GM21529 (cell line): ENCODE measurements around the gene PNPLA4.

Experiments
- ATAC-seq: cut with Tn5 transposase; IDR thresholded peaks from one replicate; pipeline ENCODE4 v1.9.1; 2021; ENCODE audit not compliant: unreplicated experiment

Gene PNPLA4

DNA sequence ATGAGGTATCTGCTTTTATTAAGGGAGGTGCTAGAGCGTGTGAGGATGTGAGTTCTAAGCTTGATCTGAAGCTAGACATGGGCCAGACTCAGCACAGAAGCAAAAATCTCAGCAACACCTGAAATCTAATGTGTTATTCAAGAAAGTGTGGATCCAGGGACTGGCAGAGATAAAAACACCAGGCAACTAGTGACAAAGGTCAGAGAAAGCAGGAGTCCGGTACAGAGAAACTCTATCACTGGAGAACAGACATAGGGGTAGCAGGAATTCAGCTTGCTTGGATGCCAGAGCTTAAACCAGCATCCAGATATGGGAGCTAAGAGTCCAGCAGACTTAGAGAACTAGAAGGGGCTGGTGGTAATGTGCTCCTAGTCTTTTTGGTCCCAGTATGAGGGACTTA lies 50.3 kb downstream of the PNPLA4 start:
- no peak for ATAC-seq

DNA sequence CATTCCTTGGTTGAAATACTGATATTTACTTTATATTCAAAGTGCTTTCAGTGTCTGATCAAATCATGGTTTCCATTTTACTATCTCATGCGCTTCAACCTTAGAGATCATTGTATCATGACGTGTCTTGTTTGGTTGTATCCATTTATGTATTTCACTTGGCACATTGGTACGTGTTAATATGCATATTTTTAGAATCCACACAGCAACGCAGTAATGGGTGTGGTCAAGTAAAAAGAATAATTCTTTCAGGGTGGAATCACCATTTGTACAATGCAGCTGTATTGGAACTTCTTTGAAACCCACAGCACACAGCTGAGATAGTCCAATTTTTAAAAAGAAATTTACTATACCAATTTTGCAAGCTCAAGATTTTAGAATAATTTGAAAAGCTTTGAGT lies 55.2 kb downstream of the PNPLA4 start:
- no peak for ATAC-seq

DNA sequence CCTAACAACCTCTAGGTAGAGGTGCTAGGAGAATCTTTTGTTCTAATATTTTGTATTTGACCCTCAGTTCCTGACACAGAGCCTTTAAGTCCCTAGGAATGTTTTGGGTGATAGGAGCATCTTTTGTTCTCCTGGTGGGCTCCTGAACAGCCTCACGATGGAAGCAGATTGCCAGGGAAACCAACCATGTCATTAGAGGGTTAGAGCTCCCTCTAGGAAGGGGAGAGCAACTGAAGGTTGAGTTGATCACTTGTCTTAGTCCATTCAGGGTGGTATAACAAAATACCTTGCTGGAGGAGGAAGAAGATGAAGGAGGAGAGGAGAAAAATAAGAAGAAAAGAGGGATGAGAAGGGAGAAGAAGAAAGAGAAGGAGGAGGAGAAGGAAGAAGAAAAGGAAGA lies 75.0 kb downstream of the PNPLA4 start:
- ATAC-seq, result no peak
